A549 (cell line): Measurements from ENCODE around the gene CD274.

ENCODE experiments used
- CEBPB ChIP-seq, 2 experiments: fragments of >200 bp in 1 of 2; sonication (Bioruptor Twin) in 1 of 2; formaldehyde crosslinking in 1 of 2; IDR thresholded peaks; 2 replicates each; pipeline ENCODE4 v1.6.1; 2012 to 2016
- CTCF ChIP-seq: fragments of >200 bp; sonication (Bioruptor Twin); formaldehyde crosslinking; IDR thresholded peaks from 3 replicates; pipeline ENCODE4 v1.5.1; 2016
- ELK1 ChIP-seq: fragments of 150-350 bp; IDR thresholded peaks from 2 replicates; pipeline ENCODE4 v1.6.1; 2014; ENCODE audit warnings: low read depth, mild to moderate bottlenecking, low read length
- PHF8 ChIP-seq: fragments of 200-600 bp; sonication (generic); IDR thresholded peaks from 2 replicates; pipeline ENCODE4 v1.6.1; 2016; ENCODE audit warnings: low read depth, mild to moderate bottlenecking, antibody characterized with exemption, moderate library complexity, borderline replicate concordance
- POLR2A ChIP-seq: IDR thresholded peaks from 2 replicates; pipeline ENCODE4 v1.6.1; 2012; ENCODE audit warnings: mild to moderate bottlenecking, low read length
- REST ChIP-seq: fragments of 200-600 bp; sonication (generic); IDR thresholded peaks from 2 replicates; pipeline ENCODE4 v1.6.1; 2016; ENCODE audit warnings: antibody characterized with exemption, mild to moderate bottlenecking, moderate library complexity
- TF ChIP-seq, protein P1 (sequence below): IDR thresholded peaks from 2 replicates; pipeline ENCODE4 v1.6.1; 2012

DNA sequence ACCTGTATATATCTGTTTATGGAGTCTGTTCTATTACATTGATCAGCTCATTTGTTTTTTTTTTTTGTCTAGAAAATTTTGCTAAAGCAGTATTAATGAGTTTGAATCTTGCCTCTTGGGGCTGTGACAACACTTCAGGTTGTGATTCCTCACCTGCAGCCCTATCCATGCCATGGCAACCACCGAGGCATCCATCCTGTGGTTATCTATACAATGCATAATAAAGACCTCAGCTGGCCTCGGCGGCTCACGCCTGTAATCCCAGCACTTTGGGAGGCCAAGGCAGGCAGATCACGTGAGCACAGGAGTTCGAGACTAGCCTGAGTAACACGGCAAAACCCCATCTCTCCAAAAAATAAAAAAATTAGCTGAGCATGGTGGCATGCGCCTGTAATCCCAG lies 31.9 kb downstream of the CD274 start:
- TF ChIP-seq CTCF (no peak), ELK1 (no peak), CEBPB (IDR thresholded peaks at IDR 0.05) (no peak), REST (no peak), PHF8 (no peak), POLR2A (no peak)
- TF ChIP-seq, protein P1, sequence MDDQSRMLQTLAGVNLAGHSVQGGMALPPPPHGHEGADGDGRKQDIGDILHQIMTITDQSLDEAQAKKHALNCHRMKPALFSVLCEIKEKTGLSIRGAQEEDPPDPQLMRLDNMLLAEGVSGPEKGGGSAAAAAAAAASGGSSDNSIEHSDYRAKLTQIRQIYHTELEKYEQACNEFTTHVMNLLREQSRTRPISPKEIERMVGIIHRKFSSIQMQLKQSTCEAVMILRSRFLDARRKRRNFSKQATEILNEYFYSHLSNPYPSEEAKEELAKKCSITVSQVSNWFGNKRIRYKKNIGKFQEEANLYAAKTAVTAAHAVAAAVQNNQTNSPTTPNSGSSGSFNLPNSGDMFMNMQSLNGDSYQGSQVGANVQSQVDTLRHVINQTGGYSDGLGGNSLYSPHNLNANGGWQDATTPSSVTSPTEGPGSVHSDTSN: no peak
